ENCODE results near the gene ADCY5.

DNA sequence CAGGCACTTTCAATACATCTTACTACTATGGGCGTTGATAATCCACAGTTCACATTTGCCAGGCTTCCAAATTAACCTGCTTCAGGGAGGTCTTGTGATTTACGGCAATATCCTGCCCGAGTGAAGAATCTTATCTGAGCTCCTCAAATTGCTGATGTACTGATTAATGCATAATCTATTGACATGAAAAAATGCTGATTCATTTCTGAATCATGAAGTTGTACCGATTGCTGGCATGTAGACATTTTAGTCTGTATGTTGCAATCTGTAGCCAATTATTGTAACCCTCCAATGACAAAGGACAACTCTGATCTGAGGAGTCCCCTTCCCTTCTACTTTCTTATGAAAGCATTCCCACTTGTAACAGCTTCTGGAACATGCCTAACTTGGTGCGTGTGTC lies 150.0 kb downstream of the ADCY5 start:
- TF ChIP-seq, protein P1, sequence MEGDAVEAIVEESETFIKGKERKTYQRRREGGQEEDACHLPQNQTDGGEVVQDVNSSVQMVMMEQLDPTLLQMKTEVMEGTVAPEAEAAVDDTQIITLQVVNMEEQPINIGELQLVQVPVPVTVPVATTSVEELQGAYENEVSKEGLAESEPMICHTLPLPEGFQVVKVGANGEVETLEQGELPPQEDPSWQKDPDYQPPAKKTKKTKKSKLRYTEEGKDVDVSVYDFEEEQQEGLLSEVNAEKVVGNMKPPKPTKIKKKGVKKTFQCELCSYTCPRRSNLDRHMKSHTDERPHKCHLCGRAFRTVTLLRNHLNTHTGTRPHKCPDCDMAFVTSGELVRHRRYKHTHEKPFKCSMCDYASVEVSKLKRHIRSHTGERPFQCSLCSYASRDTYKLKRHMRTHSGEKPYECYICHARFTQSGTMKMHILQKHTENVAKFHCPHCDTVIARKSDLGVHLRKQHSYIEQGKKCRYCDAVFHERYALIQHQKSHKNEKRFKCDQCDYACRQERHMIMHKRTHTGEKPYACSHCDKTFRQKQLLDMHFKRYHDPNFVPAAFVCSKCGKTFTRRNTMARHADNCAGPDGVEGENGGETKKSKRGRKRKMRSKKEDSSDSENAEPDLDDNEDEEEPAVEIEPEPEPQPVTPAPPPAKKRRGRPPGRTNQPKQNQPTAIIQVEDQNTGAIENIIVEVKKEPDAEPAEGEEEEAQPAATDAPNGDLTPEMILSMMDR (IDR thresholded peaks at IDR 0.05): no peak
- TF ChIP-seq POLR2A (IDR thresholded peaks at IDR 0.05) (no peak), EP300 (IDR thresholded peaks at IDR 0.05) (no peak)
